A673 (cell line): ENCODE results near the gene PLOD2.

Source experiments
- CTCF ChIP-seq: fragments of 300-800, 200-600 bp; sonication (generic); conservative IDR thresholded peaks from 2 replicates; pipeline ENCODE4 v1.5.1; 2017; ENCODE audit warnings: low read depth, mild to moderate bottlenecking, antibody characterized with exemption, low read length, moderate library complexity, mixed read lengths
- EZH2 ChIP-seq: fragments of 200-600 bp; sonication (generic); IDR thresholded peaks from 2 replicates; pipeline ENCODE4 v1.6.1; 2017; ENCODE audit warnings: borderline replicate concordance, low read depth, mild to moderate bottlenecking, mixed read lengths, antibody characterized with exemption, low read length; ENCODE audit not compliant: poor library complexity, severe bottlenecking

- TF ChIP-seq CTCF, result no peak
- no peak for TF ChIP-seq EZH2
Observed at GRCh38 chr3:146159037-146159436, 1.9 kb downstream of the PLOD2 start.
